K562 (cell line): Measurements from ENCODE around the gene INTS2.

ENCODE experiments used
- MIER1 ChIP-seq: fragments of 450-650 bp; IDR thresholded peaks from 2 replicates; pipeline ENCODE4 v1.6.1; 2016; ENCODE audit warnings: antibody characterized with exemption, mild to moderate bottlenecking, low read depth
- NFRKB ChIP-seq: fragments of 450-650 bp; IDR thresholded peaks from 2 replicates; pipeline ENCODE4 v1.6.1; 2016; ENCODE audit warnings: low read depth
- NR1H2 ChIP-seq: sonication (generic); formaldehyde crosslinking; IDR thresholded peaks from 2 replicates; pipeline ENCODE4 v1.4.0; 2020; ENCODE audit warnings: mild to moderate bottlenecking, missing genetic modification reagents
- THRA ChIP-seq: fragments of 450-650 bp; IDR thresholded peaks from 2 replicates; pipeline ENCODE4 v1.6.1; 2017; ENCODE audit warnings: mild to moderate bottlenecking, moderate library complexity

- TF ChIP-seq NFRKB (no peak), THRA (no peak), NR1H2 (CRISPR knock-in tag) (no peak), MIER1 (no peak)
Measured at GRCh38 chr17:61867033-61867432, 60.7 kb downstream of the INTS2 start.
